Activated naive CD4-positive, alpha-beta T cell treated with anti-CD3 and anti-CD28 coated beads, Interleukin-2, amount 50 U/mL, for 24 hours (primary cell): ENCODE measurements around the gene ING4.

Source experiments
- H3K27ac Mint-ChIP-seq: one replicate; pipeline ENCODE4 v1.8.0; 2021; ENCODE audit warnings: mild to moderate bottlenecking, mixed read lengths
- H3K27me3 Mint-ChIP-seq: one replicate; pipeline ENCODE4 v1.8.0; 2021; ENCODE audit warnings: mixed read lengths
- H3K36me3 Mint-ChIP-seq: one replicate; pipeline ENCODE4 v1.8.0; 2021; ENCODE audit warnings: mixed read lengths
- H3K4me1 Mint-ChIP-seq: one replicate; pipeline ENCODE4 v1.8.0; 2021; ENCODE audit warnings: mixed read lengths
- H3K4me3 Mint-ChIP-seq: one replicate; pipeline ENCODE4 v1.8.0; 2021; ENCODE audit warnings: mild to moderate bottlenecking, mixed read lengths
- H3K9me3 Mint-ChIP-seq: one replicate; pipeline ENCODE4 v1.8.0; 2021; ENCODE audit warnings: mixed read lengths

Gene ING4

GRCh38 chr12:6630736-6631135, 32.2 kb downstream of the ING4 start:
- H3K36me3 Mint-ChIP-seq = no peaks in the 10 kb centered on the region
- no peaks in the 10 kb centered on the region for H3K27me3 Mint-ChIP-seq
- H3K4me1 Mint-ChIP-seq = peaks cover 64% of the 10 kb centered on the region
- no peaks in the 10 kb centered on the region for H3K9me3 Mint-ChIP-seq
- H3K27ac Mint-ChIP-seq = peak overlapping the region; percentile 100
- H3K4me3 Mint-ChIP-seq = peak overlapping the region; percentile 89

- peak overlapping the region; percentile 90 for H3K4me3 Mint-ChIP-seq
- no peaks in the 10 kb centered on the region for H3K9me3 Mint-ChIP-seq
- peak overlapping the region; percentile 89 for H3K27ac Mint-ChIP-seq
- H3K4me1 Mint-ChIP-seq = peaks cover 45% of the 10 kb centered on the region
- no peaks in the 10 kb centered on the region for H3K36me3 Mint-ChIP-seq
- H3K27me3 Mint-ChIP-seq = no peaks in the 10 kb centered on the region
Observed at GRCh38 chr12:6627616-6628015, 35.3 kb downstream of the ING4 start.

GRCh38 chr12:6626654-6627283, 36.1 kb downstream of the ING4 start:
- H3K4me1 Mint-ChIP-seq = peaks cover 36% of the 10 kb centered on the region
- H3K4me3 Mint-ChIP-seq = no peak overlapping the region
- H3K27me3 Mint-ChIP-seq = no peaks in the 10 kb centered on the region
- peak overlapping the region; percentile 10 for H3K27ac Mint-ChIP-seq
- H3K9me3 Mint-ChIP-seq = no peaks in the 10 kb centered on the region
- H3K36me3 Mint-ChIP-seq = no peaks in the 10 kb centered on the region

GRCh38 chr12:6620885-6621274, 42.0 kb downstream of the ING4 start:
- Mint-ChIP-seq H3K27me3 (no peaks in the 10 kb centered on the region), H3K9me3 (no peaks in the 10 kb centered on the region), H3K36me3 (no peaks in the 10 kb centered on the region), H3K27ac (peak overlapping the region; percentile 55), H3K4me1 (peaks cover 13% of the 10 kb centered on the region), H3K4me3 (peak overlapping the region; percentile 71)

GRCh38 chr12:6620137-6620884, 42.6 kb downstream of the ING4 start:
- H3K36me3 Mint-ChIP-seq = no peaks in the 10 kb centered on the region
- H3K27me3 Mint-ChIP-seq = no peaks in the 10 kb centered on the region
- H3K27ac Mint-ChIP-seq = no peak overlapping the region
- no peaks in the 10 kb centered on the region for H3K9me3 Mint-ChIP-seq
- peaks cover 13% of the 10 kb centered on the region for H3K4me1 Mint-ChIP-seq
- H3K4me3 Mint-ChIP-seq = peak overlapping the region; percentile 71

GRCh38 chr12:6618483-6619225, 44.3 kb downstream of the ING4 start:
- H3K4me3 Mint-ChIP-seq = no peak overlapping the region
- H3K9me3 Mint-ChIP-seq = no peaks in the 10 kb centered on the region
- no peaks in the 10 kb centered on the region for H3K27me3 Mint-ChIP-seq
- H3K36me3 Mint-ChIP-seq = no peaks in the 10 kb centered on the region
- H3K4me1 Mint-ChIP-seq = peaks cover 26% of the 10 kb centered on the region
- H3K27ac Mint-ChIP-seq = no peak overlapping the region

- H3K9me3 Mint-ChIP-seq = no peaks in the 10 kb centered on the region
- H3K4me3 Mint-ChIP-seq = no peak overlapping the region
- H3K27ac Mint-ChIP-seq = peak overlapping the region; percentile 31
- H3K36me3 Mint-ChIP-seq = no peaks in the 10 kb centered on the region
- no peaks in the 10 kb centered on the region for H3K27me3 Mint-ChIP-seq
- peaks cover 49% of the 10 kb centered on the region for H3K4me1 Mint-ChIP-seq
Observed at GRCh38 chr12:6615802-6616201, 47.1 kb downstream of the ING4 start.

GRCh38 chr12:6614513-6615172, 48.3 kb downstream of the ING4 start:
- H3K9me3 Mint-ChIP-seq = no peaks in the 10 kb centered on the region
- peaks cover 52% of the 10 kb centered on the region for H3K4me1 Mint-ChIP-seq
- no peaks in the 10 kb centered on the region for H3K36me3 Mint-ChIP-seq
- H3K4me3 Mint-ChIP-seq = no peak overlapping the region
- H3K27me3 Mint-ChIP-seq = no peaks in the 10 kb centered on the region
- H3K27ac Mint-ChIP-seq = peak overlapping the region; percentile 60

GRCh38 chr12:6613776-6614512, 49.0 kb downstream of the ING4 start:
- Mint-ChIP-seq H3K36me3 (no peaks in the 10 kb centered on the region), H3K9me3 (no peaks in the 10 kb centered on the region), H3K27me3 (no peaks in the 10 kb centered on the region), H3K4me1 (peaks cover 49% of the 10 kb centered on the region), H3K27ac (peak overlapping the region; percentile 66), H3K4me3 (no peak overlapping the region)

- H3K4me1 Mint-ChIP-seq = peaks cover 44% of the 10 kb centered on the region
- H3K9me3 Mint-ChIP-seq = no peaks in the 10 kb centered on the region
- H3K4me3 Mint-ChIP-seq = no peak overlapping the region
- no peaks in the 10 kb centered on the region for H3K36me3 Mint-ChIP-seq
- no peaks in the 10 kb centered on the region for H3K27me3 Mint-ChIP-seq
- peak overlapping the region; percentile 36 for H3K27ac Mint-ChIP-seq
Observed at GRCh38 chr12:6613015-6613775, 49.7 kb downstream of the ING4 start.

- Mint-ChIP-seq H3K36me3 (no peaks in the 10 kb centered on the region), H3K27me3 (no peaks in the 10 kb centered on the region), H3K4me1 (peaks cover 39% of the 10 kb centered on the region), H3K27ac (peak overlapping the region; percentile 53), H3K4me3 (peak overlapping the region; percentile 16), H3K9me3 (no peaks in the 10 kb centered on the region)
Observed at GRCh38 chr12:6612652-6613014, 50.3 kb downstream of the ING4 start.

- Mint-ChIP-seq H3K36me3 (no peaks in the 10 kb centered on the region), H3K27me3 (no peaks in the 10 kb centered on the region), H3K4me1 (peaks cover 39% of the 10 kb centered on the region), H3K9me3 (no peaks in the 10 kb centered on the region), H3K4me3 (peak overlapping the region; percentile 19), H3K27ac (peak overlapping the region; percentile 53)
Observed at GRCh38 chr12:6612247-6612646, 50.7 kb downstream of the ING4 start.

GRCh38 chr12:6608592-6609281, 54.2 kb downstream of the ING4 start:
- H3K27me3 Mint-ChIP-seq = no peaks in the 10 kb centered on the region
- H3K36me3 Mint-ChIP-seq = peaks cover 6% of the 10 kb centered on the region
- peaks cover 48% of the 10 kb centered on the region for H3K4me1 Mint-ChIP-seq
- H3K27ac Mint-ChIP-seq = no peak overlapping the region
- no peaks in the 10 kb centered on the region for H3K9me3 Mint-ChIP-seq
- no peak overlapping the region for H3K4me3 Mint-ChIP-seq
